H7 (cell line): ENCODE measurements around the gene HOXD9. TPM values are rescaled to one million over a fixed set of nuclear protein-coding genes. Genes with fewer than 3 reads are reported as not detected.
A peak's percentile ranks its signal among the peaks of the same experiment; 100 is the strongest.

Experiments
- DNase-seq: peaks from one replicate; pipeline ENCODE4 v3.0.0; 2012
- H3K27me3 ChIP-seq: 2 replicates; pipeline ENCODE4 v1.6.0; 2011; ENCODE audit warnings: mild to moderate bottlenecking, low read length; ENCODE audit not compliant: control insufficient read depth, insufficient read depth
- H3K36me3 ChIP-seq: replicated peaks from 2 replicates; pipeline ENCODE4 v1.5.1; 2011; ENCODE audit warnings: low read length; ENCODE audit not compliant: control insufficient read depth, insufficient read depth
- H3K4me3 ChIP-seq: 2 replicates; pipeline ENCODE4 v1.5.1; 2011; ENCODE audit warnings: low read depth, mild to moderate bottlenecking, control low read depth, low read length, moderate library complexity; ENCODE audit not compliant: insufficient read depth
- total RNA-seq: library from RNA; depleted of rRNA; stranded (reverse); fragments of >200 nt; shearing (Covaris generic); gene quantifications from 2 replicates; pipeline ENCODE4 v1.2.3, GENCODE V29; 2014

HOXD9 gene
- total RNA-seq, 1 experiment from 2014 or later = 0.10 TPM

GRCh38 chr2:176099728-176100546 is 22.6 kb upstream of the HOXD9 start, which contains the start of gene HOXD12:
Gene HOXD12, plus strand, starts transcription at chr2:176099795. Its CDS starts 7 bp downstream, at chr2:176099802.
- H3K36me3 ChIP-seq = no peaks in the 10 kb centered on the region
- peaks cover 97% of the 10 kb centered on the region for H3K27me3 ChIP-seq
- H3K4me3 ChIP-seq = peak within 1 kb of the TSS; percentile 24
- peak; percentile 73 for DNase-seq

- Histone ChIP-seq H3K36me3 (no peaks in the 10 kb centered on the region), H3K27me3 (peaks cover 97% of the 10 kb centered on the region), H3K4me3 (no peak overlapping the region)
- peak; percentile 47 for DNase-seq
Observed at GRCh38 chr2:176100547-176101140, 21.9 kb upstream of the HOXD9 start.

DNA sequence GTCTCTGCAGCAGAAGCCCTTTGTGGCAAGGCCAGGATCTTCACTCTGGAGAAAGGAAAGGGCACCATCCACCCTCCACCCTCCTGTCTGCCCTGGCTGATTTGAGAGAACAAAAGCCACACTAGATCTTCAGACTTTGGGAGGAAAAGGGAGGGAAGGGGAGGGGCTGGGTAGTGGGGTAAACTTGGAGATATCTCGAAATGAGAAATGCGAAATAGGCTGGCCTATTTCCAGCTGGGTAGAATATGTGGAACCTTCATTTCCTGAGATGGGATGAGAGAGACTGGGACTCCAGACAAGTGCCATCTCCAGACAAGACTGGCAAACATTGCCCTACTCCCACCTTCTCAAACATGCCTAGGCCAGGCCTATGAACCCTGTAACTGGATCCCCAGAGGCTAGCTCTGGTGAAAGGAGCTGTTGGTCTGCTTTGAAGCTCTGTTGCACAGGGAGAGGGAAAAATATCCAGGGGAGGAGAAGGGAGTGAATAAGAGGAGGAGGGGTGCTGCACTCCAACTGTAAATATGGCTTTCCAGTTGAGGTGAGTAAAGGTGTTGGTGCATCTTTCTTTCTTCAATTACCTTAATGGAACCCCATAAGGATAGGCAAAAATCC is 21.2 kb upstream of the HOXD9 start:
- Histone ChIP-seq H3K4me3 (no peak overlapping the region), H3K36me3 (no peaks in the 10 kb centered on the region), H3K27me3 (peaks cover 97% of the 10 kb centered on the region)
- no peak for DNase-seq

DNA sequence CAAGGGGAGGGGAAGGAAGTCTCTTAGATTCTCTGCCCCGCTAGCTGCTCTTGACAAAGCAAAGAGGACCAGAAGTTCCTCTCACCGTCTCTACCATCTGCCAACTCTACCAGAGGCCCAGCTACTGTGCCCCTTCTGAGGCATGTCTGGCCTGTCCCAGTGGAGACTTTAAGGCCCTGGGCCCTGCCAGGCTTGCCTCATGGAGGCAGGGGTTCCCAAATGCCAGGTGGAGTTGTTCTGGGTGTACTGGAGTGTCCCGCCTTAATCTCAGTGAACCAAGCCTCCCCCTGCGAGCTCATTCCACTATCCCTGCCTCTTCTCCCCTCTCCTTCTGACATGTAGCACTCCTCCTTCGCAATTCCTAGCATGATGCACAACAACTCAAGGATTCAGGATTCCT is 20.7 kb upstream of the HOXD9 start:
- no peak for DNase-seq
- Histone ChIP-seq H3K27me3 (peaks cover 96% of the 10 kb centered on the region), H3K4me3 (no peak overlapping the region), H3K36me3 (no peaks in the 10 kb centered on the region)

DNA sequence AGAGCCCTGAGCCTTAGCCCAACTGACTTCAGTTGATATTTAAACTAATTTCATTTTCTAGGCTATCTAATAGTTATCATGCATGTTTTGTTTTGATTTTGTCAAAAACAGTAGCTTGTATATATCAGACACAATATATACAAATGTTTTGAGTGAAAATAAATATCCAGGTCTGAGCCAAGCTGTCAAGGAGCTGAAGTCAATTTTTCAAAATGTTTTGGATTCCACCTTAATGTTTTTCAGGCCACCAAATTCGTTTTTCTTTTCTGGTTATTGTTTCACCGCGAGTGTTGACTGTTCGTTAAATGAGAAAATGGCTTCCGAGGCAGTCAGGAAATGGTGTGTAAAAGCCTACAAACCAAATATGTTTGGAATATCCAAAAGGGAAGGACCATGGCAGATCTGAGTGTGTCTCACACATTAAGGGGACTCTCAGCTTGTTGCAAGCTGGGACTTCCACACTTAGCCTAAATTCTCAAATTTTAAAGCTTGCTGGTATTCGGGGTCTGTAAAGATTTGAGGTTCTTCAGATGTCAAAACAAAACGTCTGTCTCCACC is 20.1 kb upstream of the HOXD9 start:
- no peaks in the 10 kb centered on the region for H3K36me3 ChIP-seq
- DNase-seq = no peak
- H3K4me3 ChIP-seq = no peak overlapping the region
- H3K27me3 ChIP-seq = peaks cover 99% of the 10 kb centered on the region

- Histone ChIP-seq H3K36me3 (no peaks in the 10 kb centered on the region), H3K27me3 (peaks cover 98% of the 10 kb centered on the region), H3K4me3 (no peak overlapping the region)
- DNase-seq = no peak
Observed at GRCh38 chr2:176103194-176103593, 19.3 kb upstream of the HOXD9 start.

- H3K27me3 ChIP-seq = peaks cover 98% of the 10 kb centered on the region
- peak; percentile 62 for DNase-seq
- H3K36me3 ChIP-seq = no peaks in the 10 kb centered on the region
- H3K4me3 ChIP-seq = no peak overlapping the region
Observed at GRCh38 chr2:176103742-176104315, 18.7 kb upstream of the HOXD9 start.

DNA sequence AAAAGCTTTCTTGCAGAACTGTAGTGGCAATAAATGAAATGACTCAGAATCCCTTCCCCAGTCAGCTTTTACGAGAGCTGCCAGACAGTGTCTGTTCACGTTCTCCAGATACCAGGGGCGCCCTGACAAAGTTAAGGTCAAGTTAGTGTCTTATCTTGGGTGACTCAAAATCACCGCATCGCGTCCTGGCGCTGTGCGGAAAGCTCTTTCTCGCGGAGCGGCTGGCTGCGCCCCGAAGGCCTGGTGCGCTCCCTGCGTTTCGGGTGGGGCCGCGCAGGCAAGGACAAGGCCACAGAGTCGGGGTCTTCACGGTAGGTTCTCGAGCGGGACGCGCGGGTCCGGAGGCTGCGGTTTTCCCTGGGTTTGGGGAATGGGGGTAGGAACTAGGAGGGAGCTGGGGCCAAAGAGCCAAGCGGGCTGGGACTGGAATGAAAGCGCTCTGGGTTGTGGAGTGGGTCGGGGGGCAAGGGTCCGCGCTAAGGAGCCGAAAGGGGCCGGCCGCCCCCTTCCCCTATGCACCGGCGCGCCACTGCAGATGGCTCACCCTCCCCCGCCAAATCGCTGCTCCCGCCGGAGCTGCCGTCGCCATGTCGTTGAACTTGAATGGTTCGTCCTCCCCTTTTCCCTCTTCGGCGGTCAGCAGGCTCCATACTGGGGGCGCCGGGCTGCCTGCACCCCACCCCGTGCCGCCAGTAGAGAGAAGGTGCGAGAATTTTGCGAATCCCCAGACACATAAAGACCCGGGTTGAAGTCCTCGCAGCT is 18.0 kb upstream of the HOXD9 start:
- Histone ChIP-seq H3K4me3 (peak overlapping the region; percentile 16; the same call in 1 of the 2 replicates), H3K27me3 (peaks cover 98% of the 10 kb centered on the region), H3K36me3 (no peaks in the 10 kb centered on the region)
- peak; percentile 73 for DNase-seq

GRCh38 chr2:176105078-176105729 is 17.3 kb upstream of the HOXD9 start:
- H3K4me3 ChIP-seq = peak overlapping the region; percentile 16; the same call in 1 of the 2 replicates
- no peaks in the 10 kb centered on the region for H3K36me3 ChIP-seq
- peak; percentile 75 for DNase-seq
- peaks cover 98% of the 10 kb centered on the region for H3K27me3 ChIP-seq

- H3K36me3 ChIP-seq = no peaks in the 10 kb centered on the region
- DNase-seq = no peak
- peaks cover 98% of the 10 kb centered on the region for H3K27me3 ChIP-seq
- peak overlapping the region; percentile 3; the same call in 1 of the 2 replicates for H3K4me3 ChIP-seq
Observed at GRCh38 chr2:176105730-176106580, 16.6 kb upstream of the HOXD9 start.

- Histone ChIP-seq H3K27me3 (peaks cover 98% of the 10 kb centered on the region), H3K36me3 (no peaks in the 10 kb centered on the region), H3K4me3 (peak within 1 kb of the TSS; percentile 3; the same call in 1 of the 2 replicates)
- peak; percentile 88 for DNase-seq
Observed at GRCh38 chr2:176106581-176107539, 15.7 kb upstream of the HOXD9 start, which contains the start of gene HOXD11. Gene HOXD11, plus strand, starts transcription at chr2:176107280. Its CDS starts 76 bp downstream, at chr2:176107356.

DNA sequence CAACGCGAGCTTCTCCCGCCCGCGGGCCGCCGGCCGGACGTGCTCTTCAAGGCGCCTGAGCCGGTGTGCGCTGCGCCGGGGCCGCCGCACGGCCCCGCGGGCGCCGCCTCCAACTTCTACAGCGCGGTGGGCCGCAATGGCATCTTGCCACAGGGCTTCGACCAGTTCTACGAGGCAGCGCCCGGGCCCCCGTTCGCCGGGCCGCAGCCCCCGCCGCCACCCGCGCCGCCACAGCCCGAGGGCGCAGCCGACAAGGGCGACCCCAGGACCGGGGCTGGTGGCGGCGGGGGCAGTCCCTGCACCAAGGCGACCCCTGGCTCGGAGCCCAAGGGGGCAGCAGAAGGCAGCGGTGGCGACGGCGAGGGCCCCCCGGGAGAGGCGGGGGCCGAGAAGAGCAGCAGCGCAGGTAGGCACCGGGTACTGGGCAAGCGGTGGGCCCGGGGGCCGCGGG is 14.8 kb upstream of the HOXD9 start:
- peak; percentile 76 for DNase-seq
- Histone ChIP-seq H3K27me3 (peaks cover 98% of the 10 kb centered on the region), H3K36me3 (no peaks in the 10 kb centered on the region), H3K4me3 (no peak overlapping the region)
